Measurements from ENCODE around the gene YIPF4.

Gene YIPF4

GRCh38 chr2:32277674-32278477 lies at the start of gene YIPF4:
Gene YIPF4, plus strand, starts transcription at chr2:32277904. Its CDS starts 252 bp downstream, at chr2:32278156.
- H3K4me3 ChIP-seq (ENCODE audit: low read length) = peak within 1 kb of the TSS; percentile 92
- H3K27me3 ChIP-seq (ENCODE audit: insufficient read depth, low read length) = no peaks in the 10 kb centered on the region; the same call in 1 of the 2 replicates
- H3K36me3 ChIP-seq (ENCODE audit: insufficient read depth, low read depth, low read length) = no peaks in the 10 kb centered on the region
- no peaks in the 10 kb centered on the region for H3K4me1 ChIP-seq (ENCODE audit: insufficient read depth, low read length)
- H3K27ac ChIP-seq (ENCODE audit: low read length) = peak within 1 kb of the TSS; percentile 23
- no peaks in the 10 kb centered on the region for H3K9me3 ChIP-seq (ENCODE audit: insufficient read depth, low read depth, low read length)
- H3K9ac ChIP-seq (ENCODE audit: low read depth, low read length) = peak within 1 kb of the TSS; percentile 83

- no peaks in the 10 kb centered on the region for H3K4me1 ChIP-seq (ENCODE audit: insufficient read depth, low read length)
- H3K36me3 ChIP-seq (ENCODE audit: insufficient read depth, low read depth, low read length) = peaks cover 5% of the 10 kb centered on the region; the same call in 1 of the 2 replicates
- H3K9ac ChIP-seq (ENCODE audit: low read depth, low read length) = no peak overlapping the region
- no peak overlapping the region for H3K27ac ChIP-seq (ENCODE audit: low read length)
- no peaks in the 10 kb centered on the region for H3K27me3 ChIP-seq (ENCODE audit: insufficient read depth, low read length)
- no peak overlapping the region for H3K4me3 ChIP-seq (ENCODE audit: low read length)
- H3K9me3 ChIP-seq (ENCODE audit: insufficient read depth, low read depth, low read length) = no peaks in the 10 kb centered on the region
Observed at GRCh38 chr2:32228181-32228580, 49.5 kb upstream of the YIPF4 start.

- no peaks in the 10 kb centered on the region for H3K36me3 ChIP-seq (ENCODE audit: insufficient read depth, low read depth, low read length)
- H3K9me3 ChIP-seq (ENCODE audit: insufficient read depth, low read depth, low read length) = no peaks in the 10 kb centered on the region
- H3K4me1 ChIP-seq (ENCODE audit: insufficient read depth, low read length) = no peaks in the 10 kb centered on the region
- no peak overlapping the region for H3K9ac ChIP-seq (ENCODE audit: low read depth, low read length)
- H3K27ac ChIP-seq (ENCODE audit: low read length) = no peak overlapping the region
- no peak overlapping the region for H3K4me3 ChIP-seq (ENCODE audit: low read length)
- H3K27me3 ChIP-seq (ENCODE audit: insufficient read depth, low read length) = no peaks in the 10 kb centered on the region
Observed at GRCh38 chr2:32229635-32230034, 48.1 kb upstream of the YIPF4 start.

- Histone ChIP-seq H3K4me1 (ENCODE audit: insufficient read depth, low read length) (no peaks in the 10 kb centered on the region), H3K4me3 (ENCODE audit: low read length) (no peak overlapping the region), H3K27me3 (ENCODE audit: insufficient read depth, low read length) (no peaks in the 10 kb centered on the region), H3K27ac (ENCODE audit: low read length) (no peak overlapping the region), H3K9ac (ENCODE audit: low read depth, low read length) (no peak overlapping the region), H3K36me3 (ENCODE audit: insufficient read depth, low read depth, low read length) (no peaks in the 10 kb centered on the region), H3K9me3 (ENCODE audit: insufficient read depth, low read depth, low read length) (no peaks in the 10 kb centered on the region)
Observed at GRCh38 chr2:32231959-32232358, 45.7 kb upstream of the YIPF4 start.

- no peaks in the 10 kb centered on the region for H3K9me3 ChIP-seq (ENCODE audit: insufficient read depth, low read depth, low read length)
- no peak overlapping the region for H3K4me3 ChIP-seq (ENCODE audit: low read length)
- H3K4me1 ChIP-seq (ENCODE audit: insufficient read depth, low read length) = no peaks in the 10 kb centered on the region
- H3K27ac ChIP-seq (ENCODE audit: low read length) = no peak overlapping the region
- H3K27me3 ChIP-seq (ENCODE audit: insufficient read depth, low read length) = no peaks in the 10 kb centered on the region
- H3K36me3 ChIP-seq (ENCODE audit: insufficient read depth, low read depth, low read length) = no peaks in the 10 kb centered on the region
- no peak overlapping the region for H3K9ac ChIP-seq (ENCODE audit: low read depth, low read length)
Observed at GRCh38 chr2:32235315-32235714, 42.4 kb upstream of the YIPF4 start.

- Histone ChIP-seq H3K27ac (ENCODE audit: low read length) (no peak overlapping the region), H3K4me3 (ENCODE audit: low read length) (no peak overlapping the region), H3K36me3 (ENCODE audit: insufficient read depth, low read depth, low read length) (no peaks in the 10 kb centered on the region), H3K4me1 (ENCODE audit: insufficient read depth, low read length) (no peaks in the 10 kb centered on the region), H3K9me3 (ENCODE audit: insufficient read depth, low read depth, low read length) (no peaks in the 10 kb centered on the region), H3K27me3 (ENCODE audit: insufficient read depth, low read length) (no peaks in the 10 kb centered on the region), H3K9ac (ENCODE audit: low read depth, low read length) (no peak overlapping the region)
Observed at GRCh38 chr2:32237488-32237887, 40.2 kb upstream of the YIPF4 start.

GRCh38 chr2:32237996-32238395 lies 39.7 kb upstream of the YIPF4 start:
- Histone ChIP-seq H3K9ac (ENCODE audit: low read depth, low read length) (no peak overlapping the region), H3K36me3 (ENCODE audit: insufficient read depth, low read depth, low read length) (no peaks in the 10 kb centered on the region), H3K9me3 (ENCODE audit: insufficient read depth, low read depth, low read length) (no peaks in the 10 kb centered on the region), H3K4me1 (ENCODE audit: insufficient read depth, low read length) (no peaks in the 10 kb centered on the region), H3K27me3 (ENCODE audit: insufficient read depth, low read length) (no peaks in the 10 kb centered on the region), H3K27ac (ENCODE audit: low read length) (no peak overlapping the region), H3K4me3 (ENCODE audit: low read length) (no peak overlapping the region)

- Histone ChIP-seq H3K27ac (ENCODE audit: low read length) (no peak overlapping the region), H3K36me3 (ENCODE audit: insufficient read depth, low read depth, low read length) (no peaks in the 10 kb centered on the region), H3K9me3 (ENCODE audit: insufficient read depth, low read depth, low read length) (no peaks in the 10 kb centered on the region), H3K27me3 (ENCODE audit: insufficient read depth, low read length) (no peaks in the 10 kb centered on the region), H3K9ac (ENCODE audit: low read depth, low read length) (no peak overlapping the region), H3K4me3 (ENCODE audit: low read length) (no peak overlapping the region), H3K4me1 (ENCODE audit: insufficient read depth, low read length) (no peaks in the 10 kb centered on the region)
Observed at GRCh38 chr2:32242331-32242730, 35.4 kb upstream of the YIPF4 start.

GRCh38 chr2:32246911-32247310 lies 30.8 kb upstream of the YIPF4 start:
- Histone ChIP-seq H3K27ac (ENCODE audit: low read length) (no peak overlapping the region), H3K27me3 (ENCODE audit: insufficient read depth, low read length) (no peaks in the 10 kb centered on the region), H3K9me3 (ENCODE audit: insufficient read depth, low read depth, low read length) (no peaks in the 10 kb centered on the region), H3K36me3 (ENCODE audit: insufficient read depth, low read depth, low read length) (no peaks in the 10 kb centered on the region), H3K9ac (ENCODE audit: low read depth, low read length) (no peak overlapping the region), H3K4me3 (ENCODE audit: low read length) (no peak overlapping the region), H3K4me1 (ENCODE audit: insufficient read depth, low read length) (no peaks in the 10 kb centered on the region)

- Histone ChIP-seq H3K9ac (ENCODE audit: low read depth, low read length) (no peak overlapping the region), H3K27me3 (ENCODE audit: insufficient read depth, low read length) (no peaks in the 10 kb centered on the region), H3K9me3 (ENCODE audit: insufficient read depth, low read depth, low read length) (no peaks in the 10 kb centered on the region), H3K36me3 (ENCODE audit: insufficient read depth, low read depth, low read length) (no peaks in the 10 kb centered on the region), H3K4me3 (ENCODE audit: low read length) (no peak overlapping the region), H3K4me1 (ENCODE audit: insufficient read depth, low read length) (no peaks in the 10 kb centered on the region), H3K27ac (ENCODE audit: low read length) (no peak overlapping the region)
Observed at GRCh38 chr2:32248299-32248698, 29.4 kb upstream of the YIPF4 start.

GRCh38 chr2:32249731-32250236 lies 27.9 kb upstream of the YIPF4 start:
- H3K36me3 ChIP-seq (ENCODE audit: insufficient read depth, low read depth, low read length) = no peaks in the 10 kb centered on the region
- H3K4me1 ChIP-seq (ENCODE audit: insufficient read depth, low read length) = no peaks in the 10 kb centered on the region
- no peaks in the 10 kb centered on the region for H3K27me3 ChIP-seq (ENCODE audit: insufficient read depth, low read length)
- H3K9ac ChIP-seq (ENCODE audit: low read depth, low read length) = no peak overlapping the region
- no peaks in the 10 kb centered on the region for H3K9me3 ChIP-seq (ENCODE audit: insufficient read depth, low read depth, low read length)
- H3K4me3 ChIP-seq (ENCODE audit: low read length) = no peak overlapping the region
- no peak overlapping the region for H3K27ac ChIP-seq (ENCODE audit: low read length)

GRCh38 chr2:32250290-32250689 lies 27.4 kb upstream of the YIPF4 start:
- Histone ChIP-seq H3K9ac (ENCODE audit: low read depth, low read length) (no peak overlapping the region), H3K9me3 (ENCODE audit: insufficient read depth, low read depth, low read length) (no peaks in the 10 kb centered on the region), H3K4me3 (ENCODE audit: low read length) (no peak overlapping the region), H3K36me3 (ENCODE audit: insufficient read depth, low read depth, low read length) (no peaks in the 10 kb centered on the region), H3K27ac (ENCODE audit: low read length) (no peak overlapping the region), H3K27me3 (ENCODE audit: insufficient read depth, low read length) (no peaks in the 10 kb centered on the region), H3K4me1 (ENCODE audit: insufficient read depth, low read length) (no peaks in the 10 kb centered on the region)

All from iPS-20b (cell line).